Natural killer cell (primary cell): ENCODE results near the gene KIF6. TPM values are rescaled to one million over a fixed set of nuclear protein-coding genes. Genes with fewer than 3 reads are reported as not detected.

Source experiments
- ATAC-seq, 3 donors: fragments of 150-1000 bp in 2 of 3; fragments of 200-7000 bp in 1 of 3; cut with Tn5 transposase; 1 replicate in 1 of 3; 2 replicates in 2 of 3; pipeline ENCODE4 v1.10.0; 2021; ENCODE audit warnings: mild to moderate bottlenecking in 2 of 3, moderate library complexity in 2 of 3
- DNase-seq, 2 donors: peaks; one replicate each; pipeline versions ENCODE4 v3.0.0 to v3.0.0-alpha.2; 2013 to 2021; ENCODE audit warnings: mixed read lengths in 1 of 2
- H3K27ac ChIP-seq: one replicate; pipeline ENCODE4 v1.5.1; 2013; ENCODE audit warnings: mild to moderate bottlenecking, low read length
- H3K27me3 ChIP-seq: one replicate; pipeline ENCODE4 v1.6.1; 2013; ENCODE audit warnings: low read length; ENCODE audit not compliant: control insufficient read depth, insufficient read depth
- H3K36me3 ChIP-seq: one replicate; pipeline ENCODE4 v1.6.1; 2013; ENCODE audit warnings: low read length; ENCODE audit not compliant: control insufficient read depth, insufficient read depth
- H3K4me1 ChIP-seq: one replicate; pipeline ENCODE4 v1.6.1; 2013; ENCODE audit warnings: low read length; ENCODE audit not compliant: control insufficient read depth, insufficient read depth
- H3K4me3 ChIP-seq: one replicate; pipeline ENCODE4 v1.5.1; 2013; ENCODE audit warnings: low read length
- H3K9me3 ChIP-seq: one replicate; pipeline ENCODE4 v1.6.1; 2013; ENCODE audit warnings: low read length; ENCODE audit not compliant: control insufficient read depth, insufficient read depth
- H3K27ac Mint-ChIP-seq, 2 donors: one replicate each; pipeline ENCODE4 v1.8.0; 2022; ENCODE audit warnings: mild to moderate bottlenecking in 2 of 2, mixed read lengths in 2 of 2, moderate library complexity in 1 of 2
- H3K27me3 Mint-ChIP-seq, 2 donors: one replicate each; pipeline ENCODE4 v1.8.0; 2022; ENCODE audit warnings: low read depth in 2 of 2, mixed read lengths in 2 of 2
- H3K36me3 Mint-ChIP-seq: one replicate; pipeline ENCODE4 v1.8.0; 2022; ENCODE audit warnings: mixed read lengths
- H3K4me1 Mint-ChIP-seq, 2 donors: one replicate each; pipeline ENCODE4 v1.8.0; 2022; ENCODE audit warnings: mixed read lengths in 2 of 2
- H3K4me3 Mint-ChIP-seq: one replicate; pipeline ENCODE4 v1.8.0; 2022; ENCODE audit warnings: mild to moderate bottlenecking, moderate library complexity, mixed read lengths
- H3K9me3 Mint-ChIP-seq, 2 donors: one replicate each; pipeline ENCODE4 v1.8.0; 2022; ENCODE audit warnings: mixed read lengths in 2 of 2
- CTCF ChIP-seq: fragments of 200-600 bp; IDR thresholded peaks from one replicate; pipeline ENCODE4 v1.8.0; 2022; ENCODE audit warnings: antibody characterized with exemption
- WGBS: methylation state at CpG from one replicate; pipeline ENCODE4 v1.1.7; 2013; ENCODE audit warnings: missing lambda C conversion rate; ENCODE audit not compliant: insufficient coverage; 5-methylcytosine and 5-hydroxymethylcytosine counted together
- intact Hi-C: fragments of 100-400 bp; cut with micrococcal nuclease; formaldehyde crosslinking; loops from one replicate; pipeline ENCODE4 v1.14.2; 2022
- total RNA-seq, 4 donors: library from RNA; stranded (reverse); fragments of 120-200 nt in 1 of 4; gene quantifications; one replicate each; pipeline versions ENCODE4 v1.2.3 to v1.2.4, GENCODE V29; 2013 to 2022

Gene KIF6
- total RNA-seq, 3 donors from 2014 or later (not counting 1 experiment from before 2014, with no cell fraction given) = not detected

DNA sequence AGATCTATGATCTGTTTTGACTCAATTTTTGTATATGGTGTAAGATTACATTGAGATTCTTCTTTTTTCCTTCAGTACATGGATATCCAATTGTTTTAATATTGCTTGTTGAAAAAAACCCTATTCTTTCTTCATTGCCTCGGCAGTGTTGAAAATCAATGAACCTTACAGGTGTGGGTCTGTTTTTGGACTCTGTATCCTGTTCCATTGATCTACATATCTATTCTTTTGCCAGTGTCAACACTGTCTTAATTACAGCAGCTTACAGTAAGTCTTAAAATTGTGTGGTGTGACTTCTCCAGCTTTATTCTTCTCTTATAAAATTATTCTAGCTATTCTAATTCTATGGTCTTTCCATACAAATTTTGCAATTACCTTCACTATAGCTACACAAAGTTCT lies 320.9 kb downstream of the KIF6 start:
- Mint-ChIP-seq H3K9me3 (no peaks in the 10 kb centered on the region), H3K4me3 (no peak overlapping the region), H3K4me1 (no peaks in the 10 kb centered on the region), H3K27ac (no peak overlapping the region), H3K36me3 (no peaks in the 10 kb centered on the region), H3K27me3 (peaks cover 3 to 8% of the 10 kb centered on the region in 2 donors)
- no peak overlapping the region for H3K4me3 ChIP-seq
- intact Hi-C loops = no loop called here
- no peaks in the 10 kb centered on the region for H3K4me1 ChIP-seq
- no peak overlapping the region for H3K27ac ChIP-seq
- no peaks in the 10 kb centered on the region for H3K36me3 ChIP-seq
- no peaks in the 10 kb centered on the region for H3K27me3 ChIP-seq
- H3K9me3 ChIP-seq = no peaks in the 10 kb centered on the region
- DNase-seq (no peak), ATAC-seq (no peak)
- no peak for TF ChIP-seq CTCF
- WGBS = no CpG with 5 or more reads among the region's 1 CpG

GRCh38 chr6:39403304-39403703 lies 321.9 kb downstream of the KIF6 start:
- ATAC-seq = no peak
- intact Hi-C loops = no loop called here

DNA sequence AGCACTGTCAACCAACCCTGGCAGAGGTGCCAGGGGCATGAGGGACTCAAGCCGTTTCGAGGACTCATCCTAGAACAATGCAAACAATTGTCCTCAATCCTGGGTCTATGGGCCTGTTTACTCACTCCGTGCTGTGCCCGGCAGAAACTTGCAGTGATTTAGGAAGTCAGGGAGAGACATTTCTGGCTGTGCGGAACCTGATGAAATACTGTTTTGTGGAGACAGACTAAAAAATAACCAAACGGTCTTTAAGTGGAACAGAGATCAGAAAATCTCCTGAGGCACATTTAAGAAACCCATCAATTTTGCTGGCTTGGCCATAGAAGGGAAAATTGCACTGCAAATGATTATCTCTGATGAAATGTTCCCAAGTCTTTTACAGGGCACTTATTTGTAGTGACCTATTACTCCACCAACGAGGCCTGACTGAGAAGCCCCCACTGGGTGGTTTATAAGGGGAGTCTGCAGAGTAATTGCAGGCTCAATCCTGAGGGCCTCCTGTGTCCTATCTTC lies 322.9 kb downstream of the KIF6 start:
- Histone ChIP-seq H3K36me3 (no peaks in the 10 kb centered on the region), H3K4me1 (no peaks in the 10 kb centered on the region), H3K27me3 (no peaks in the 10 kb centered on the region), H3K9me3 (no peaks in the 10 kb centered on the region), H3K4me3 (no peak overlapping the region), H3K27ac (no peak overlapping the region)
- DNase-seq (no peak), ATAC-seq (no peak)
- Mint-ChIP-seq H3K27ac (no peak overlapping the region), H3K4me1 (no peaks in the 10 kb centered on the region), H3K36me3 (no peaks in the 10 kb centered on the region), H3K4me3 (no peak overlapping the region), H3K27me3 (peaks cover 2 to 8% of the 10 kb centered on the region in 2 donors), H3K9me3 (no peaks in the 10 kb centered on the region)
- no peak for TF ChIP-seq CTCF
- intact Hi-C loops = no loop called here
- WGBS = 84% methylated on average over 6 of the region's 7 CpGs

More at GRCh38 chr6:39403304-39403703, 321.9 kb downstream of the KIF6 start:
- no peaks in the 10 kb centered on the region for H3K4me1 Mint-ChIP-seq
- Histone ChIP-seq H3K9me3 (no peaks in the 10 kb centered on the region), H3K36me3 (no peaks in the 10 kb centered on the region), H3K4me3 (no peak overlapping the region), H3K4me1 (no peaks in the 10 kb centered on the region), H3K27ac (no peak overlapping the region), H3K27me3 (no peaks in the 10 kb centered on the region)
- TF ChIP-seq CTCF = no peak
- H3K27ac Mint-ChIP-seq = no peak overlapping the region
- DNase-seq = no peak
- peaks cover 3 to 8% of the 10 kb centered on the region in 2 donors for H3K27me3 Mint-ChIP-seq
- H3K4me3 Mint-ChIP-seq = no peak overlapping the region
- H3K9me3 Mint-ChIP-seq = no peaks in the 10 kb centered on the region
- H3K36me3 Mint-ChIP-seq = no peaks in the 10 kb centered on the region

- no peak for TF ChIP-seq CTCF
- Mint-ChIP-seq H3K27me3 (peaks cover 0 to 4% of the 10 kb centered on the region in 2 donors), H3K27ac (no peak overlapping the region)
Measured at GRCh38 chr6:39401376-39401775, 323.8 kb downstream of the KIF6 start.

More at GRCh38 chr6:39401376-39401775, 323.8 kb downstream of the KIF6 start:
- Mint-ChIP-seq H3K9me3 (no peaks in the 10 kb centered on the region), H3K4me1 (no peaks in the 10 kb centered on the region), H3K36me3 (no peaks in the 10 kb centered on the region), H3K4me3 (no peak overlapping the region)
- Histone ChIP-seq H3K4me1 (no peaks in the 10 kb centered on the region), H3K27me3 (no peaks in the 10 kb centered on the region), H3K9me3 (no peaks in the 10 kb centered on the region), H3K4me3 (no peak overlapping the region), H3K27ac (no peak overlapping the region), H3K36me3 (no peaks in the 10 kb centered on the region)
- WGBS = 88% methylated on average over 1 of the region's 3 CpGs
- intact Hi-C loops = no loop called here
- ATAC-seq (no peak), DNase-seq (no peak)
